H9 (cell line): ENCODE data around the gene DEPDC1B. TPM values are rescaled to one million over a fixed set of nuclear protein-coding genes. Genes with fewer than 3 reads are reported as not detected.
"Not testable (repeated sequence)": the region's sequence is repeated elsewhere in the genome, so short reads cannot be mapped to it uniquely, and the experiment has no call there.

Experiments used
- DNase-seq: peaks from one replicate; pipeline ENCODE4 v3.0.0-alpha.2; 2017
- H2AFZ ChIP-seq: one replicate; pipeline ENCODE4 v1.6.1; 2013; ENCODE audit warnings: mild to moderate bottlenecking, low read length, control low read depth, moderate library complexity
- H2AK5ac ChIP-seq: 2 replicates; pipeline ENCODE4 v1.6.1; 2013; ENCODE audit warnings: low read length, control low read depth, mixed read lengths; ENCODE audit not compliant: insufficient read length
- H2BK120ac ChIP-seq: one replicate; pipeline ENCODE4 v1.6.1; 2013; ENCODE audit warnings: low read depth, mild to moderate bottlenecking, low read length, control low read depth, inconsistent platforms; ENCODE audit not compliant: poor library complexity, severe bottlenecking
- H2BK12ac ChIP-seq: 2 replicates; pipeline ENCODE4 v1.6.1; 2013; ENCODE audit warnings: low read length, control low read depth, mixed read lengths, low read depth; ENCODE audit not compliant: insufficient read length
- H2BK15ac ChIP-seq: 2 replicates; pipeline ENCODE4 v1.6.1; 2013; ENCODE audit warnings: low read depth, low read length, control low read depth
- H2BK20ac ChIP-seq: one replicate; pipeline ENCODE4 v1.6.1; 2013; ENCODE audit warnings: low read depth, mild to moderate bottlenecking, low read length, control low read depth, inconsistent platforms; ENCODE audit not compliant: poor library complexity, severe bottlenecking
- H2BK5ac ChIP-seq: 2 replicates; pipeline ENCODE4 v1.6.1; 2013; ENCODE audit warnings: low read length, control low read depth, mixed read lengths; ENCODE audit not compliant: insufficient read length
- H3K14ac ChIP-seq: 2 replicates; pipeline ENCODE4 v1.6.1; 2013; ENCODE audit warnings: low read length, control low read depth; ENCODE audit not compliant: insufficient read depth
- H3K18ac ChIP-seq: 2 replicates; pipeline ENCODE4 v1.6.1; 2013; ENCODE audit warnings: low read depth, mild to moderate bottlenecking, mixed read lengths, low read length, control low read depth; ENCODE audit not compliant: insufficient read length
- H3K23ac ChIP-seq: 2 replicates; pipeline ENCODE4 v1.6.1; 2013; ENCODE audit warnings: low read length, control low read depth, mixed read lengths, low read depth; ENCODE audit not compliant: insufficient read length
- H3K23me2 ChIP-seq: 2 replicates; pipeline ENCODE4 v1.6.1; 2013; ENCODE audit warnings: low read depth, mild to moderate bottlenecking, mixed read lengths, low read length, control low read depth; ENCODE audit not compliant: insufficient read length, poor library complexity, severe bottlenecking
- H3K27ac ChIP-seq: 2 replicates; pipeline ENCODE4 v1.5.1; 2013; ENCODE audit warnings: low read length, control low read depth, mixed read lengths, low read depth; ENCODE audit not compliant: insufficient read length
- H3K27me3 ChIP-seq: 2 replicates; pipeline ENCODE4 v1.6.1; 2013; ENCODE audit warnings: low read length, control low read depth, inconsistent platforms; ENCODE audit not compliant: insufficient read depth
- H3K4ac ChIP-seq: 2 replicates; pipeline ENCODE4 v1.6.1; 2013; ENCODE audit warnings: low read depth, mild to moderate bottlenecking, control low read depth, inconsistent platforms, low read length, moderate library complexity
- H3K4me1 ChIP-seq: 2 replicates; pipeline ENCODE4 v1.6.1; 2013; ENCODE audit warnings: low read length, control low read depth, inconsistent platforms; ENCODE audit not compliant: insufficient read depth
- H3K4me2 ChIP-seq: 2 replicates; pipeline ENCODE4 v1.6.1; 2013; ENCODE audit warnings: low read length, control low read depth, mixed read lengths; ENCODE audit not compliant: insufficient read length, insufficient read depth
- H3K56ac ChIP-seq: 2 replicates; pipeline ENCODE4 v1.6.1; 2013; ENCODE audit warnings: low read depth, mild to moderate bottlenecking, mixed read lengths, low read length, control low read depth; ENCODE audit not compliant: insufficient read length
- H3K79me1 ChIP-seq: 2 replicates; pipeline ENCODE4 v1.6.1; 2013; ENCODE audit warnings: low read depth, mild to moderate bottlenecking, moderate library complexity, low read length, control low read depth, inconsistent platforms; ENCODE audit not compliant: insufficient read depth, poor library complexity, severe bottlenecking
- H3K79me2 ChIP-seq: 2 replicates; pipeline ENCODE4 v1.6.1; 2013; ENCODE audit warnings: low read length, control low read depth, inconsistent platforms; ENCODE audit not compliant: insufficient read depth
- H3K9ac ChIP-seq: 2 replicates; pipeline ENCODE4 v1.6.1; 2013; ENCODE audit warnings: low read length, control low read depth, mixed read lengths; ENCODE audit not compliant: insufficient read length; ENCODE audit errors: extremely low read depth
- H3K9me3 ChIP-seq: one replicate; pipeline ENCODE4 v1.6.1; 2013; ENCODE audit warnings: low read depth, low read length, inconsistent platforms; ENCODE audit not compliant: control insufficient read depth
- H3T11ph ChIP-seq: one replicate; pipeline ENCODE4 v1.6.1; 2013; ENCODE audit warnings: mild to moderate bottlenecking, low read length, control low read depth, inconsistent platforms
- H4K20me1 ChIP-seq: one replicate; pipeline ENCODE4 v1.6.1; 2013; ENCODE audit not compliant: control insufficient read depth, insufficient read length, insufficient read depth
- H4K5ac ChIP-seq: 2 replicates; pipeline ENCODE4 v1.6.1; 2013; ENCODE audit warnings: low read depth, mild to moderate bottlenecking, mixed read lengths, low read length, control low read depth; ENCODE audit not compliant: insufficient read length
- H4K8ac ChIP-seq: replicated peaks from 2 replicates; pipeline ENCODE4 v1.6.1; 2013; ENCODE audit warnings: low read length, control low read depth, mixed read lengths, low read depth; ENCODE audit not compliant: insufficient read length
- H4K91ac ChIP-seq: 2 replicates; pipeline ENCODE4 v1.6.1; 2013; ENCODE audit warnings: low read depth, mild to moderate bottlenecking, moderate library complexity, mixed read lengths, low read length, control low read depth; ENCODE audit not compliant: insufficient read length
- H3K27ac Mint-ChIP-seq, 3 experiments: 2 replicates in 2 of 3; 3 replicates in 1 of 3; pipeline ENCODE4 v1.8.0; 2020 to 2021; ENCODE audit warnings: mixed read lengths in 3 of 3, mild to moderate bottlenecking in 1 of 3, moderate library complexity in 1 of 3
- H3K27me3 Mint-ChIP-seq: 2 replicates; pipeline ENCODE4 v1.8.0; 2021; ENCODE audit warnings: low read depth, mild to moderate bottlenecking, moderate library complexity, mixed read lengths
- H3K36me3 Mint-ChIP-seq, 3 experiments: 2 replicates in 2 of 3; 3 replicates in 1 of 3; pipeline ENCODE4 v1.8.0; 2020 to 2021; ENCODE audit warnings: low read depth in 3 of 3, mixed read lengths in 3 of 3; ENCODE audit not compliant: insufficient read depth in 1 of 3
- H3K4me1 Mint-ChIP-seq, 2 experiments: 2 replicates each; pipeline ENCODE4 v1.8.0; 2020; ENCODE audit warnings: mixed read lengths in 2 of 2
- H3K4me3 Mint-ChIP-seq, 2 experiments: 2 replicates in 1 of 2; 3 replicates in 1 of 2; pipeline ENCODE4 v1.8.0; 2020 to 2021; ENCODE audit warnings: mild to moderate bottlenecking in 2 of 2, mixed read lengths in 2 of 2, moderate library complexity in 1 of 2
- H3K9me3 Mint-ChIP-seq, 2 experiments: 2 replicates in 1 of 2; 3 replicates in 1 of 2; pipeline ENCODE4 v1.8.0; 2020; ENCODE audit warnings: mild to moderate bottlenecking in 2 of 2, mixed read lengths in 2 of 2, moderate library complexity in 1 of 2
- CTCF ChIP-seq: fragments of 200-600 bp; sonication (generic); conservative IDR thresholded peaks from 3 replicates; pipeline ENCODE4 v1.8.0; 2021; ENCODE audit warnings: antibody characterized with exemption, mild to moderate bottlenecking
- WGBS: extraction: QIAGEN DNeasy Blood & Tissue Kit; methylation state at CpG from one replicate; pipeline ENCODE4 v1.1.7; 2013; ENCODE audit warnings: missing lambda C conversion rate, low lambda C conversion rate, mixed read lengths; ENCODE audit not compliant: insufficient read length; ENCODE audit errors: extremely low coverage; 5-methylcytosine and 5-hydroxymethylcytosine counted together
- total RNA-seq: library from RNA; stranded (reverse); gene quantifications from 2 replicates; pipeline ENCODE4 v1.2.1, GENCODE V29; 2021

The DEPDC1B gene
- total RNA-seq, 1 experiment from 2014 or later: 49.0 TPM

- Histone ChIP-seq H3K27me3 (no peaks in the 10 kb centered on the region), H4K91ac (no peak overlapping the region), H3K27ac (no peak overlapping the region), H2BK15ac (no peak overlapping the region), H3T11ph (no peak overlapping the region), H4K8ac (no peak overlapping the region), H3K9me3 (no peaks in the 10 kb centered on the region), H2AK5ac (no peak overlapping the region), H3K4me2 (no peak overlapping the region), H4K5ac (no peak overlapping the region), H4K20me1 (no peaks in the 10 kb centered on the region), H2BK12ac (no peak overlapping the region), H3K23me2 (no peaks in the 10 kb centered on the region), H2BK120ac (no peak overlapping the region), H3K4me1 (no peaks in the 10 kb centered on the region), H3K14ac (no peak overlapping the region), H3K23ac (no peak overlapping the region), H2AFZ (no peak overlapping the region), H3K79me2 (no peaks in the 10 kb centered on the region), H3K4ac (no peak overlapping the region), H3K79me1 (no peaks in the 10 kb centered on the region), H2BK20ac (no peak overlapping the region), H3K9ac (no peak overlapping the region), H2BK5ac (no peak overlapping the region), H3K56ac (no peak overlapping the region), H3K18ac (no peak overlapping the region)
- no peak overlapping the region for H3K27ac Mint-ChIP-seq
- H3K27me3 Mint-ChIP-seq: no peaks in the 10 kb centered on the region
- WGBS: no CpG with 5 or more reads among the region's 2 CpGs
- H3K36me3 Mint-ChIP-seq: peaks cover 0 to 3% (median under 1%) of the 10 kb centered on the region in 3 experiments; a peak in 5 of 7 replicates
- H3K4me1 Mint-ChIP-seq: no peaks in the 10 kb centered on the region
- no peak overlapping the region for H3K4me3 Mint-ChIP-seq
- DNase-seq: no peak
- no peak for TF ChIP-seq CTCF
- H3K9me3 Mint-ChIP-seq: no peaks in the 10 kb centered on the region
Measured at GRCh38 chr5:60590172-60590571, 109.8 kb downstream of the DEPDC1B start.

- not testable (repeated sequence) for H3K79me1 ChIP-seq, DNase-seq, H3K4ac ChIP-seq, H2AK5ac ChIP-seq, H3K9ac ChIP-seq, H3K4me1 Mint-ChIP-seq, H3T11ph ChIP-seq, H3K23ac ChIP-seq, H3K9me3 ChIP-seq, H2BK20ac ChIP-seq, H3K18ac ChIP-seq, H3K14ac ChIP-seq, H3K27ac ChIP-seq, H3K27me3 ChIP-seq, H3K9me3 Mint-ChIP-seq, H3K36me3 Mint-ChIP-seq, H3K4me3 Mint-ChIP-seq, H2BK12ac ChIP-seq, H3K23me2 ChIP-seq, H3K27me3 Mint-ChIP-seq, H2BK15ac ChIP-seq, H4K8ac ChIP-seq, H2BK120ac ChIP-seq, H4K5ac ChIP-seq, H4K20me1 ChIP-seq, H3K79me2 ChIP-seq, H2AFZ ChIP-seq, H2BK5ac ChIP-seq, H3K4me1 ChIP-seq, H3K56ac ChIP-seq, H3K4me2 ChIP-seq, H4K91ac ChIP-seq
- H3K27ac Mint-ChIP-seq: peak overlapping the region in 1 of 3 experiments; percentile 4; a peak in 1 of 7 replicates
- WGBS: no CpG with 5 or more reads among the region's 6 CpGs
Measured at GRCh38 chr5:60587312-60587711, 112.7 kb downstream of the DEPDC1B start.
